ENCODE data around the gene ESD. TPM values are rescaled to one million over a fixed set of nuclear protein-coding genes. Genes with fewer than 3 reads are reported as not detected.
A peak's percentile ranks its signal among the peaks of the same experiment; 100 is the strongest.

Gene ESD
- total and polyA plus RNA-seq, 2 experiments from 2014 or later: 61.0 to 123 TPM

DNA sequence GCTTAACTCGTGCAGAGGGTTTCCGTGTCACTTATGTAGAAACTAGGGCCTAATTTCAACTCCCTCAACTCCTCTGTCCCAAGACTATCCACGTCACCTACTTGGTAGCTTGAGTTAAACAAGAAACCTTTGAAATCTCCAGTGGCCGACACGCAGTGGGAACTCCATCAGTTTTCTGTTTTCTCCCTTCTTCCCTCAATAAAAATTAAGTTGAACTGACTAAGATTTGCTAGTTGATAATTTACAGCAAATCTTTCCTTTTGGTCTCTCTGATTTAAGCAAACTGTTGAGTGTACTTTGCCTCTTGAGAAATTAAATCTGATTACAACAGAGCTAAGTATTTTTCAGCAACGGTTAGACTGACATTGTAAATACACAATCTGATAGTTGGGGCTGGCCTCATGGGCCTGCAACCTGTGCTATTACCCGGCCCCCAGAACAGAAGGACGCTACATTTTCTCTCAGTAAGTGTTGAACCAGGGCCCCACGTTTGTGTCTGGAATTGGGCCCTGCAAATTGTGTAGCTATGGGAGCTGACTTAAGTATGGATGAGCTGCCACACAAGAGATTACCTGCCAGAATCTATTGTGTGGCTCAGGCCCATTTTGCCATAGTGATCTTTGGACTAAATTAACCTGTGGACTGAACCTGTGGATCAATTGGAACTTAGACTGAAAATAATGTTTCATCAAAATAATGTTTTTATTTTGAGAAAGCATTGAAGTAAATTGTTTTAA lies 708 bp upstream of the ESD start:
- peak overlapping the region; percentile 90 for H3K4me3 Mint-ChIP-seq
- H3K27ac ChIP-seq (ENCODE audit: low read depth): peak overlapping the region; percentile 45; the same call in 1 of the 2 replicates
- H3K4me3 ChIP-seq: peak overlapping the region; percentile 69
- DNase-seq (ENCODE audit: low spot score) (no peak), ATAC-seq (no peak)
- peak overlapping the region; percentile 93 for H2AFZ ChIP-seq
- no peaks in the 10 kb centered on the region for H3K36me3 Mint-ChIP-seq (ENCODE audit: low read depth)
- peaks cover 21% of the 10 kb centered on the region for H3K4me1 ChIP-seq (ENCODE audit: insufficient read depth)
- no peaks in the 10 kb centered on the region for H3K27me3 ChIP-seq (ENCODE audit: insufficient read depth)
- peaks cover 6% of the 10 kb centered on the region for H3K27me3 Mint-ChIP-seq (ENCODE audit: insufficient read depth, low read depth, poor library complexity)
- no peaks in the 10 kb centered on the region; the same call in 2 of the 3 replicates for H3K9me3 Mint-ChIP-seq
- 0 out of 2 replicates have a peak overlapping the region, but pooled peaks have one; percentile 13 for H3K27ac Mint-ChIP-seq
- no peak for TF ChIP-seq ZNF114 (CRISPR knock-in tag; IDR thresholded peaks at IDR 0.05)
- TF ChIP-seq JUNB (IDR thresholded peaks at IDR 0.05; ENCODE audit: unreplicated experiment): no peak
- TF ChIP-seq ZNF462 (CRISPR knock-in tag; IDR thresholded peaks at IDR 0.05): no peak
- TF ChIP-seq ZNF331 (CRISPR knock-in tag; IDR thresholded peaks at IDR 0.05; ENCODE audit: low read depth): no peak
- no peaks in the 10 kb centered on the region for H3F3A ChIP-seq (replicated peaks; ENCODE audit: low read depth)
- H3K36me3 ChIP-seq (ENCODE audit: insufficient read depth): no peaks in the 10 kb centered on the region
- H3K4me1 Mint-ChIP-seq: peaks cover 24% of the 10 kb centered on the region
- H3K9me2 ChIP-seq (ENCODE audit: insufficient read depth): peaks cover 4% of the 10 kb centered on the region; the same call in 1 of the 2 replicates
- peak overlapping the region; percentile 85 for H3K4me2 ChIP-seq
- no peaks in the 10 kb centered on the region for H4K20me1 ChIP-seq (replicated peaks; ENCODE audit: insufficient read depth)
- H3K79me2 ChIP-seq (replicated peaks; ENCODE audit: insufficient read depth): peaks cover 16% of the 10 kb centered on the region

- peak overlapping the region; percentile 99 for H2AFZ ChIP-seq
- peaks cover 16% of the 10 kb centered on the region for H3K79me2 ChIP-seq (replicated peaks; ENCODE audit: insufficient read depth)
- H3K27ac Mint-ChIP-seq: peak overlapping the region; percentile 96
- H3K4me3 ChIP-seq: peak overlapping the region; percentile 69
- H3K36me3 Mint-ChIP-seq (ENCODE audit: low read depth): no peaks in the 10 kb centered on the region
- H3K27me3 Mint-ChIP-seq (ENCODE audit: insufficient read depth, low read depth, poor library complexity): peaks cover 6% of the 10 kb centered on the region
- peaks cover 21% of the 10 kb centered on the region for H3K4me1 ChIP-seq (ENCODE audit: insufficient read depth)
- no peaks in the 10 kb centered on the region for H4K20me1 ChIP-seq (replicated peaks; ENCODE audit: insufficient read depth)
- DNase-seq (ENCODE audit: low spot score) (no peak), ATAC-seq (no peak)
- no peaks in the 10 kb centered on the region; the same call in 2 of the 3 replicates for H3K9me3 Mint-ChIP-seq
- no peaks in the 10 kb centered on the region; the same call in 1 of the 2 replicates for H3K36me3 ChIP-seq (ENCODE audit: insufficient read depth)
- H3K4me3 Mint-ChIP-seq: peak overlapping the region; percentile 90
- no peaks in the 10 kb centered on the region for H3K27me3 ChIP-seq (ENCODE audit: insufficient read depth)
- peaks cover 4% of the 10 kb centered on the region; the same call in 1 of the 2 replicates for H3K9me2 ChIP-seq (ENCODE audit: insufficient read depth)
- peak overlapping the region; percentile 85 for H3K4me2 ChIP-seq
- H3K27ac ChIP-seq (ENCODE audit: low read depth): no peak overlapping the region
- peaks cover 24% of the 10 kb centered on the region for H3K4me1 Mint-ChIP-seq
- H3F3A ChIP-seq (replicated peaks; ENCODE audit: low read depth): no peaks in the 10 kb centered on the region
- TF ChIP-seq JUNB (IDR thresholded peaks at IDR 0.05; ENCODE audit: unreplicated experiment) (no peak), ZNF114 (CRISPR knock-in tag; IDR thresholded peaks at IDR 0.05) (no peak), ZNF462 (CRISPR knock-in tag; IDR thresholded peaks at IDR 0.05) (no peak)
Measured at GRCh38 chr13:46796129-46796514, 839 bp downstream of the ESD start.
